ENCODE data around the gene RPL9. TPM values are rescaled to one million over a fixed set of nuclear protein-coding genes. Genes with fewer than 3 reads are reported as not detected.
"Not testable (repeated sequence)": the region's sequence is repeated elsewhere in the genome, so short reads cannot be mapped to it uniquely, and the experiment has no call there.

RPL9 gene
- total and polyA plus RNA-seq, 2 donors from 2014 or later, result 1,087 to 2,403 TPM

DNA sequence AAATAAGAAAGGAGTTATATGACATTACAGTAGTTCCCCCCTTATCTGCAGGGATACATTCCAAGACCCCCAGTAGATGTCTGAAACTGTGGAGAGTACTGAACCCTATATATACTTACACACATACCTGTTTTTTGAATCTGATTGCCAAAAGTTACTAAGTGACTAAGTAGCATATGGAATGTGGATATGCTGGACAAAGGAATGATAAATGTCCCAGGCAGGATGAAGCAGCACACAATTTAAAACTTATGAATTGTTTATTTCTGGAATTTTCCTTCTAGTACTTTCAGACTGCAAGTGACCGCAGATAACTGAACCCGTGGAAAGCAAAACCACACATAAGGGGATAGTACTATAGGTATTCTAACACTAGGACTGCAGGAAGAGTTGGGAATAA, 45.8 kb upstream of the RPL9 start:
- Histone ChIP-seq H3K4me1 (ENCODE audit: control insufficient read depth in 2 of 3, insufficient read depth in 2 of 3, low read depth in 1 of 3, low read length in 3 of 3) (no peaks in the 10 kb centered on the region), H3K9ac (ENCODE audit: low read length in 3 of 3) (no peak overlapping the region), H3K27me3 (ENCODE audit: control insufficient read depth, insufficient read depth, low read length) (no peaks in the 10 kb centered on the region), H3K36me3 (ENCODE audit: control insufficient read depth in 2 of 3, insufficient read depth in 3 of 3, low read length in 3 of 3) (peaks cover 9 to 52% (median 31%) of the 10 kb centered on the region in 3 donors), H3K27ac (ENCODE audit: low read depth in 2 of 2, low read length in 2 of 2) (no peak overlapping the region), H3K9me3 (ENCODE audit: control insufficient read depth in 2 of 3, insufficient read depth in 1 of 3, low read length in 3 of 3) (no peaks in the 10 kb centered on the region), H3K4me3 (ENCODE audit: low read length in 3 of 3) (no peak overlapping the region)
- intact Hi-C loops (cut with DNase I), result no loop called here
- DNase-seq (no peak), FAIRE-seq (no peak)
- TF ChIP-seq, protein P1, sequence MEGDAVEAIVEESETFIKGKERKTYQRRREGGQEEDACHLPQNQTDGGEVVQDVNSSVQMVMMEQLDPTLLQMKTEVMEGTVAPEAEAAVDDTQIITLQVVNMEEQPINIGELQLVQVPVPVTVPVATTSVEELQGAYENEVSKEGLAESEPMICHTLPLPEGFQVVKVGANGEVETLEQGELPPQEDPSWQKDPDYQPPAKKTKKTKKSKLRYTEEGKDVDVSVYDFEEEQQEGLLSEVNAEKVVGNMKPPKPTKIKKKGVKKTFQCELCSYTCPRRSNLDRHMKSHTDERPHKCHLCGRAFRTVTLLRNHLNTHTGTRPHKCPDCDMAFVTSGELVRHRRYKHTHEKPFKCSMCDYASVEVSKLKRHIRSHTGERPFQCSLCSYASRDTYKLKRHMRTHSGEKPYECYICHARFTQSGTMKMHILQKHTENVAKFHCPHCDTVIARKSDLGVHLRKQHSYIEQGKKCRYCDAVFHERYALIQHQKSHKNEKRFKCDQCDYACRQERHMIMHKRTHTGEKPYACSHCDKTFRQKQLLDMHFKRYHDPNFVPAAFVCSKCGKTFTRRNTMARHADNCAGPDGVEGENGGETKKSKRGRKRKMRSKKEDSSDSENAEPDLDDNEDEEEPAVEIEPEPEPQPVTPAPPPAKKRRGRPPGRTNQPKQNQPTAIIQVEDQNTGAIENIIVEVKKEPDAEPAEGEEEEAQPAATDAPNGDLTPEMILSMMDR (IDR thresholded peaks at IDR 0.05; ENCODE audit: borderline replicate concordance, extremely low read depth, insufficient read depth), result no peak

DNA sequence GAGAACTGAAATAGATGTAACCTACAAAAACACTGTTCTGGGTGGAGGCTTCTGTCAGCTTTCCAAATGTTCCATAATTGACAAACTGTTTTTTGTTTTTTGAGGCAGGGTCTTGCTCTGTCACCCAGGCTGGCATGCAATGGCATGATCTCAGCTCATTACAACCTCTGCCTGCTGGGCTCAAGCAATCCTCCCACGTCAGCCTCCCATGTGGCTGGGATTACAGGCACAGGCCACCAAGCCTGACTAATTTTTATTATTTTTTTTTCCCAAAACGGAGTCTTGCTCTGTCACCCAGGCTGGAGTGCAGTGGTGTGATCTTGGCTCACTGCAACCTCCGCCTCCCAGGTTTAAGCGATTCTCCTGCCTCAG, 43.9 kb upstream of the RPL9 start:
- H3K27me3 ChIP-seq (ENCODE audit: control insufficient read depth, insufficient read depth, low read length); H3K27ac ChIP-seq (ENCODE audit: low read depth in 2 of 2, low read length in 2 of 2); H3K4me1 ChIP-seq (ENCODE audit: control insufficient read depth in 2 of 3, insufficient read depth in 2 of 3, low read depth in 1 of 3, low read length in 3 of 3); H3K4me3 ChIP-seq (ENCODE audit: low read length in 3 of 3); DNase-seq; intact Hi-C loops (cut with DNase I); FAIRE-seq; H3K9me3 ChIP-seq (ENCODE audit: control insufficient read depth in 2 of 3, insufficient read depth in 1 of 3, low read length in 3 of 3); H3K9ac ChIP-seq (ENCODE audit: low read length in 3 of 3): not testable (repeated sequence)
- peaks cover 9 to 41% (median 26%) of the 10 kb centered on the region in 3 donors for H3K36me3 ChIP-seq (ENCODE audit: control insufficient read depth in 2 of 3, insufficient read depth in 3 of 3, low read length in 3 of 3)

DNA sequence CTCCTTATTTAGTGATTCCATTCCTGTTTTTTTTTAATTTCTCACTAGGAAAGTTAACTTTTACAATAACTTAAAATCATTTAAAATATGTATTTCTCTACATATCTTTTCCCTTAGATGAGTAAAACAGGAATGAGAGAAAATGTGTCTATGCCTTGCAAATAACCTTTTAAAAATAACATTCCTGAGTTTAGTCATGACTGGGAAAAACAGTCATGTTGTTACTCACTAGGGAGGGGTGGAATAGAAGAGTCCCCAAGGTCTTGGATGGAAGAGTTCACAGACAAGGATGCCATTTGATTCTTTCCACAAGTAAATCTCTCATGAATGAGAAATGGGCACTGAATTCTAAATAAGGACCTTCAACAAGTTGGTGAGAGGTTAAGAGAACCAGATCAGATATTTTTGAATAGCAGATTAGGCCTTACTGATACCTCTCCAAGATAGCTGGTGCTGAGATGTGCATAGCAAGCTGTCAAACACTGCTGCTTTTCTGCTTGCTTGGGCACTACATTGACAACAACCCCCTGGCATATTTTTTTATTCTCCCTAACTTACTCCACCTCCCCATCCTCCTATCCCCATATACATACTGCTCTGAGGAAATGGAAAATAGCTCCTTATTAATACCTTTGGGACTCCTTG, 43.4 kb upstream of the RPL9 start:
- H3K9ac ChIP-seq (ENCODE audit: low read length in 3 of 3), result no peak overlapping the region

DNA sequence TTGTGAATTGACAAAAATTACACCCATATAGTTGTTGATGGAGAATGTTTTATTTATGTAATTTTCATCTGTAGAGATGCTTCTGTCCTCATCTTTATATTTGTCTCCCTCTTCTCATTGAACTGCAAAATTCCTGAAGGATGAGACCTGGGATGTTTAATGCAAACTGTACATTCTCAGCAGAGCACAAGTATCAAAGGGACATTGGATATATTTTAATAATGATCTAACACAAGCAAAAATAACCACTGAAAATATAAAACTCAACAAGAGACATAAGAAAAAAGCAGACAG, 40.0 kb upstream of the RPL9 start:
- no peaks in the 10 kb centered on the region for H3K9me3 ChIP-seq (ENCODE audit: control insufficient read depth in 2 of 3, insufficient read depth in 1 of 3, low read length in 3 of 3)
- no peaks in the 10 kb centered on the region for H3K4me1 ChIP-seq (ENCODE audit: control insufficient read depth in 2 of 3, insufficient read depth in 2 of 3, low read depth in 1 of 3, low read length in 3 of 3)
- no peak for DNase-seq
- H3K9ac ChIP-seq (ENCODE audit: low read length in 3 of 3), result no peak overlapping the region
- no peak for FAIRE-seq
- intact Hi-C loops (cut with DNase I), result no loop called here
- TF ChIP-seq, protein P1 (IDR thresholded peaks at IDR 0.05; ENCODE audit: borderline replicate concordance, extremely low read depth, insufficient read depth), result no peak
- H3K27me3 ChIP-seq (ENCODE audit: control insufficient read depth, insufficient read depth, low read length), result no peaks in the 10 kb centered on the region
- H3K27ac ChIP-seq (ENCODE audit: low read depth in 2 of 2, low read length in 2 of 2), result no peak overlapping the region
- peaks cover 6 to 17% (median 12%) of the 10 kb centered on the region in 3 donors for H3K36me3 ChIP-seq (ENCODE audit: control insufficient read depth in 2 of 3, insufficient read depth in 3 of 3, low read length in 3 of 3)
- no peak overlapping the region for H3K4me3 ChIP-seq (ENCODE audit: low read length in 3 of 3)

More for the DNA sequence above, 43.4 kb upstream of the RPL9 start:
- Histone ChIP-seq H3K27me3 (ENCODE audit: control insufficient read depth, insufficient read depth, low read length) (no peaks in the 10 kb centered on the region), H3K4me3 (ENCODE audit: low read length in 3 of 3) (no peak overlapping the region), H3K9me3 (ENCODE audit: control insufficient read depth in 2 of 3, insufficient read depth in 1 of 3, low read length in 3 of 3) (no peaks in the 10 kb centered on the region), H3K4me1 (ENCODE audit: control insufficient read depth in 2 of 3, insufficient read depth in 2 of 3, low read depth in 1 of 3, low read length in 3 of 3) (no peaks in the 10 kb centered on the region), H3K36me3 (ENCODE audit: control insufficient read depth in 2 of 3, insufficient read depth in 3 of 3, low read length in 3 of 3) (peaks cover 9 to 37% (median 26%) of the 10 kb centered on the region in 3 donors), H3K27ac (ENCODE audit: low read depth in 2 of 2, low read length in 2 of 2) (no peak overlapping the region)
- intact Hi-C loops (cut with DNase I), result no loop called here
- DNase-seq, result no peak
- TF ChIP-seq, protein P1 (IDR thresholded peaks at IDR 0.05; ENCODE audit: borderline replicate concordance, extremely low read depth, insufficient read depth), result no peak
- FAIRE-seq, result no peak

Measured in kidney (tissue), 14 donors.